Neutrophil (primary cell): ENCODE data around the gene BHLHA9.

ENCODE experiments used
- H3K27ac ChIP-seq: fragments of 200-600 bp; sonication (generic); 2 replicates; pipeline ENCODE4 v1.5.1; 2016; ENCODE audit warnings: mild to moderate bottlenecking, moderate library complexity
- H3K27me3 ChIP-seq: fragments of 200-600 bp; sonication (generic); 2 replicates; pipeline ENCODE4 v1.6.0; 2016; ENCODE audit warnings: mild to moderate bottlenecking
- H3K36me3 ChIP-seq: fragments of 200-600 bp; sonication (generic); 2 replicates; pipeline ENCODE4 v1.5.1; 2017
- H3K4me1 ChIP-seq, 2 experiments: fragments of 200-600 bp in 1 of 2; sonication (generic) in 1 of 2; 1 replicate in 1 of 2; 2 replicates in 1 of 2; pipeline versions ENCODE4 v1.5.1 to v1.6.1; 2013 to 2016; ENCODE audit warnings: low read depth in 1 of 2, low read length in 1 of 2, mild to moderate bottlenecking in 1 of 2, moderate library complexity in 1 of 2; ENCODE audit not compliant: control insufficient read depth in 1 of 2, insufficient read depth in 1 of 2
- H3K4me3 ChIP-seq, 2 experiments: fragments of 200-600 bp in 1 of 2; sonication (generic) in 1 of 2; 1 replicate in 1 of 2; 2 replicates in 1 of 2; pipeline ENCODE4 v1.5.1; 2013 to 2016; ENCODE audit warnings: low read depth in 1 of 2, low read length in 1 of 2, mild to moderate bottlenecking in 1 of 2, moderate library complexity in 1 of 2
- H3K9me3 ChIP-seq: fragments of 200-600 bp; sonication (generic); 2 replicates; pipeline ENCODE4 v1.5.1; 2016
- CTCF ChIP-seq: fragments of 200-600 bp; sonication (generic); IDR thresholded peaks from 2 replicates; pipeline ENCODE4 v1.5.1; 2016; ENCODE audit warnings: antibody characterized with exemption

Gene BHLHA9

GRCh38 chr17:1255041-1255440, 15.2 kb upstream of the BHLHA9 start:
- TF ChIP-seq CTCF, result no peak
- H3K27ac ChIP-seq, result no peak overlapping the region
- peaks cover 73% of the 10 kb centered on the region for H3K27me3 ChIP-seq
- H3K4me3 ChIP-seq, result no peak overlapping the region
- H3K4me1 ChIP-seq, result peaks cover 11 to 15% of the 10 kb centered on the region in 2 experiments
- no peaks in the 10 kb centered on the region for H3K36me3 ChIP-seq
- H3K9me3 ChIP-seq, result no peaks in the 10 kb centered on the region

- no peaks in the 10 kb centered on the region for H3K9me3 ChIP-seq
- no peaks in the 10 kb centered on the region for H3K36me3 ChIP-seq
- H3K27me3 ChIP-seq, result peaks cover 84% of the 10 kb centered on the region
- H3K4me3 ChIP-seq, result no peak overlapping the region
- no peak for TF ChIP-seq CTCF
- peaks cover 11 to 16% of the 10 kb centered on the region in 2 experiments for H3K4me1 ChIP-seq
- no peak overlapping the region for H3K27ac ChIP-seq
These were observed 13.5 kb upstream of the BHLHA9 start for GRCh38 chr17:1256699-1257098.

GRCh38 chr17:1260086-1260769, 10.0 kb upstream of the BHLHA9 start:
- TF ChIP-seq CTCF, result no peak
- Histone ChIP-seq H3K27me3 (peaks cover 98% of the 10 kb centered on the region), H3K4me3 (peak overlapping the region in 1 of 2 experiments; percentile 48), H3K36me3 (no peaks in the 10 kb centered on the region), H3K9me3 (no peaks in the 10 kb centered on the region), H3K27ac (no peak overlapping the region), H3K4me1 (peaks cover 7 to 12% of the 10 kb centered on the region in 2 experiments)

GRCh38 chr17:1260770-1261161, 9.5 kb upstream of the BHLHA9 start:
- no peak for TF ChIP-seq CTCF
- Histone ChIP-seq H3K27me3 (peaks cover 96% of the 10 kb centered on the region), H3K4me3 (no peak overlapping the region), H3K27ac (no peak overlapping the region), H3K36me3 (no peaks in the 10 kb centered on the region), H3K9me3 (no peaks in the 10 kb centered on the region), H3K4me1 (peaks cover 7 to 12% of the 10 kb centered on the region in 2 experiments)

GRCh38 chr17:1264196-1264595, 6.0 kb upstream of the BHLHA9 start:
- no peak for TF ChIP-seq CTCF
- H3K27ac ChIP-seq, result no peak overlapping the region
- no peaks in the 10 kb centered on the region for H3K36me3 ChIP-seq
- peaks cover 96% of the 10 kb centered on the region for H3K27me3 ChIP-seq
- H3K4me3 ChIP-seq, result no peak overlapping the region
- H3K9me3 ChIP-seq, result no peaks in the 10 kb centered on the region
- peaks cover 13 to 15% of the 10 kb centered on the region in 2 experiments for H3K4me1 ChIP-seq
